ENCODE measurements around the gene TMEM89. TPM values are rescaled to one million over a fixed set of nuclear protein-coding genes. Genes with fewer than 3 reads are reported as not detected.

TMEM89 gene
- total RNA-seq, 1 donor from 2014 or later, result not detected

- no peak for TF ChIP-seq CTCF (conservative IDR thresholded peaks at IDR 0.05; ENCODE audit: low read depth, low read length)
- no peak for DNase-seq (ENCODE audit: low read depth)
- H3K4me3 ChIP-seq (ENCODE audit: low read depth, low read length), result no peak overlapping the region
These were observed 4.0 kb downstream of the TMEM89 start for GRCh38 chr3:48617559-48617958.

- DNase-seq (ENCODE audit: low read depth), result no peak
- no peak for TF ChIP-seq CTCF (conservative IDR thresholded peaks at IDR 0.05; ENCODE audit: low read depth, low read length)
These were observed 7.5 kb downstream of the TMEM89 start for GRCh38 chr3:48614044-48614443.

GRCh38 chr3:48612309-48612708 is 9.3 kb downstream of the TMEM89 start:
- H3K4me3 ChIP-seq (ENCODE audit: low read depth, low read length), result no peak overlapping the region
- TF ChIP-seq CTCF (conservative IDR thresholded peaks at IDR 0.05; ENCODE audit: low read depth, low read length), result no peak
- DNase-seq (ENCODE audit: low read depth), result no peak

More at GRCh38 chr3:48614044-48614443, 7.5 kb downstream of the TMEM89 start:
- no peak overlapping the region for H3K4me3 ChIP-seq (ENCODE audit: low read depth, low read length)

GRCh38 chr3:48609088-48610005 is 12.2 kb downstream of the TMEM89 start, which contains the start of gene UQCRC1:
UQCRC1 (minus strand) TSS chr3:48609646; CDS start chr3:48609620, 26 bp downstream.
- TF ChIP-seq CTCF (conservative IDR thresholded peaks at IDR 0.05; ENCODE audit: low read depth, low read length), result peak; percentile 46
- H3K4me3 ChIP-seq (ENCODE audit: low read depth, low read length), result peak within 1 kb of the TSS; percentile 95
- no peak for DNase-seq (ENCODE audit: low read depth)

GRCh38 chr3:48607519-48607918 is 14.1 kb downstream of the TMEM89 start:
- TF ChIP-seq CTCF (conservative IDR thresholded peaks at IDR 0.05; ENCODE audit: low read depth, low read length), result no peak
- H3K4me3 ChIP-seq (ENCODE audit: low read depth, low read length), result no peak overlapping the region
- DNase-seq (ENCODE audit: low read depth), result no peak

- no peak overlapping the region for H3K4me3 ChIP-seq (ENCODE audit: low read depth, low read length)
- no peak for DNase-seq (ENCODE audit: low read depth)
- no peak for TF ChIP-seq CTCF (conservative IDR thresholded peaks at IDR 0.05; ENCODE audit: low read depth, low read length)
These were observed 20.0 kb downstream of the TMEM89 start for GRCh38 chr3:48601622-48601994.
